ENCODE data around the gene PARVA. TPM values are rescaled to one million over a fixed set of nuclear protein-coding genes. Genes with fewer than 3 reads are reported as not detected.

PARVA gene
- total RNA-seq, 1 donor from 2014 or later = 61.2 TPM

- intact Hi-C loops (cut with DNase I) = no loop called here
- ATAC-seq (ENCODE audit: poor library complexity) (no peak), DNase-seq (no peak)
Measured at GRCh38 chr11:12445001-12445400, 67.6 kb downstream of the PARVA start.

GRCh38 chr11:12446863-12447262 is 69.5 kb downstream of the PARVA start:
- ATAC-seq (ENCODE audit: poor library complexity) (no peak), DNase-seq (no peak)
- intact Hi-C loops (cut with DNase I) = no loop called here

DNA sequence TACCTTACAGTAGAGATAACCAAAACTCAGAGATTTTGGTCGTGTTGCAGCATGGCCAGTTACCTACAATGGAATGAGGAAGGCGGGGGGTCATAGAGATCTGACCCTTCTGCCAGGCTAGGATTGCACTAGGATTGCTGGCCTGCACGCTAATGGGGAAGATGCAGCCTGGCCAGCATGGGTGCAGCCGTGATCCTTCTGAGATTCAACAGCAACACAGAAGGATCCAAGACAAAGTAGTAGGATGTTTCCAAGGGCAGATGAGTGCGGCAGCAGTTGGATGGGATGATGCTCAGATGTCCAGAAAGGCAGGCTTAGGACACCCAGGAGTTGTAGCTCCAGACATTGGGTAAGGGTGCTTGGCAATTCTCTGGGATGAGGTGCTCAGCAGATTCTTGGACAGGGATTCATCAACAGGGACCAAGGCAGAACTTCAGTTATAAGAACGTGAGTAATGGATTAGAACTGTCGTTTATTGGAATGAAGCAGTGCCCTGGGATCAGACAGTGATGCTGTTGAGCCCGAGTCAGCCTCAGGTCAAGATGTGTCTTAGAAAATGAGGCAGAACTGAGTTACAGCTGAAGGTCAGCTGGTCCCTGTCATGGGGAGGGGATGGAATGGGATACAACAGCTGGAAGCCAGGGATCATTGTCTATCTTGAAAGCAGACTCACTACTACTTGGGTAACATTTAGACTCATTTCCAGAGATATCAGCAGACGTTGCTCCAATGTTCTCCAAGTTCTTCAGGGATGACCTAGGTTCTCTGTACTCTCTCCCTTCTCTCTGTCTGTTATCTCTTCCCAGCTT is 71.0 kb downstream of the PARVA start:
- DNase-seq (no peak), ATAC-seq (ENCODE audit: poor library complexity) (peak; percentile 13)
- intact Hi-C loops (cut with DNase I) = no loop called here

GRCh38 chr11:12449961-12450715 is 72.8 kb downstream of the PARVA start:
- ATAC-seq (ENCODE audit: poor library complexity) (no peak), DNase-seq (no peak)
- intact Hi-C loops (cut with DNase I) = no loop called here

DNA sequence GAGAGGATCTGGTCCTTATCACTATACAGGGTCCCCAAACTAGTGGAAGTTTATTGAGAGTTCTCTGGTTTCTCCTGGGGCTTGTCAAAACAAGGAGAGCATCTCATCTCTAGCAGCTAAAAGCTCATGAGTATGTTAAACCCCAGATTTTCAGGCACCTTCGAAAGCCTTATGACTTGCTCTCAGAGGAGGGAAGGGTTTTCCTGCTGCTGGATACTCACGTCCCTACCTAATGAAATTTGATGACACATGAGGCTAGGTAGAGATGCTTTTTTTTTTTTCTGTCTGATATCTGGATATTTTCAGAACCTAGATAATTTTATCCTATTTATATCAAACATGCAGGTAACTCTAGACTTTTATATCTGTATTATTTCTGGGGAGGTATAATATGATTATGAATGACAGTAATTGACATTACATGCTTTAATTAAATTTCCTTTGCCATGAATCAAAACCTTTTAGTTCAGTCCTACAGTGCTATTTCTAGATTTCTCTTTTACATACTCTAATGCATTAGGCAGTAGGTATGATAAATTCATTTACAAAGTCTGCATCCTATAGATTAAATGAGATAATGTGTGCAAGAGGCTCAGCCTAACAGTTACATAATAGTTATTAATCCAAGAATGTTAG is 73.9 kb downstream of the PARVA start:
- ATAC-seq (ENCODE audit: poor library complexity) (no peak), DNase-seq (no peak)
- intact Hi-C loops (cut with DNase I) = no loop called here

- no peak for DNase-seq
- intact Hi-C loops (cut with DNase I) = no loop called here
- ATAC-seq (ENCODE audit: poor library complexity) = peak; percentile 38
Measured at GRCh38 chr11:12453243-12453642, 75.9 kb downstream of the PARVA start.

- intact Hi-C loops (cut with DNase I) = no loop called here
- DNase-seq = no peak
- ATAC-seq (ENCODE audit: poor library complexity) = no peak
Measured at GRCh38 chr11:12454782-12455181, 77.4 kb downstream of the PARVA start.

DNA sequence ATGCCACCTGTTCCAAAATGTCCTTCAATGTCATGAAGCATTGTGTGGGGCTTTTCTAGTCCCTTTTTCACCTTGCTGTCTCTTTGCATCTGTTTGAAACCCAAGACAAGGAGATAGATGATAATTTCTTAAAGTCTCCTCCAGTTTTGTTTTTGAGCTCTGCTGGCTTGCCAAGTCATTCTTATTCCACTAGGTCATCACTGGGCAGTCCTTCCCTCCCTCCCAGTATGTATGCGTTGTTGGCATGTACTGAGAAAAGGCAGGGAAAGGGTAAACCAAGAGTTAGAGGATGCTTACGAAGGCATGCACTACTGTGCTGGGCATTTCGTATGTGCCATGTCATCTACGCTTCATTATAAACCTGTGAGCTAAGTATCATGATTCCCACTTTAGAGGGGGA is 78.6 kb downstream of the PARVA start:
- intact Hi-C loops (cut with DNase I) = no loop called here
- DNase-seq (no peak), ATAC-seq (ENCODE audit: poor library complexity) (no peak)

DNA sequence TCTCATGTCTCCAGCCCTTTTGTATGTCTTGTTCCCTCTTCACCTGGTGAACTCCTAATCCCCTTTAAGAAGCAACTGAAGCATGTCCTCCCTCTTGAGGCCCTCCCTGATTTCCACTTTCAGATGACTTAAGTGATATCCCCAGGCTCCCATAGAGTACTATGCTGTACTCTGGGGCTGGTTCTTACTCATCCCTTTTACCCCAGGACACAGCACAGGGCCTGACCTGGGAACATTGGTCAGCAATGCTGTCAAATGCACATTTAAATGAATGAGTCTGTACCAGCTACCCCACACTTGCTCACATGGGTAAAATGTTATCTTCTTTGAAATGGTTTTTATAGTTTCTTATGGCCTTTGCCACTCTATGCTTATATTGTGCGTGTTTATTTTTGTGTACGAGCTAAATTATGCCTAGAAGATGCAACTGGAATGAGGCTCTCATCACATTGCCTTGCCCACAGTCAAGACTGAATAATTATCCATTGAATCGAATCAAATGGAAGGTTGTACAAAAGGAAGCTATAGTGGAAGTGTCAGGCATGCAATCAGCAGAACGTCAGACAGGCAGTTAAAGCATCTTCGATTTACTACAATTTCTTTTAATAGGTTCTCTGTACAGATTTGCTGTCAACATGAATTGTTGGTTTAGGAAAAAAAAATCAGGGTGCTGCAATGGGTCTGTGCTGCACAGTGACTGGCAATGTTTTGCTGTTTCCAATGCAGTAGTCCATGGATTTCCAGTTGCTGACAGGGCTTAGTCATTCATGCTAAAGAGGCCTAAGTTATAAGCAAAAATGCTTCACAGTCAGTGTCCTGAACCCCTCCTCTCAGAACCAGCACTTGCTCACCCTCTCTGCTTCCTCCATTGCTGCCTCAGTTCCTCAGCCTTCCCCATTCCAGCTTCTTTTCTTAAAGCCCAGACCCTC is 79.5 kb downstream of the PARVA start:
- no peak for DNase-seq
- no peak for ATAC-seq (ENCODE audit: poor library complexity)
- intact Hi-C loops (cut with DNase I) = no loop called here

- ATAC-seq (ENCODE audit: poor library complexity) (peak; percentile 19), DNase-seq (no peak)
- intact Hi-C loops (cut with DNase I) = no loop called here
Measured at GRCh38 chr11:12458042-12458441, 80.7 kb downstream of the PARVA start.

DNA sequence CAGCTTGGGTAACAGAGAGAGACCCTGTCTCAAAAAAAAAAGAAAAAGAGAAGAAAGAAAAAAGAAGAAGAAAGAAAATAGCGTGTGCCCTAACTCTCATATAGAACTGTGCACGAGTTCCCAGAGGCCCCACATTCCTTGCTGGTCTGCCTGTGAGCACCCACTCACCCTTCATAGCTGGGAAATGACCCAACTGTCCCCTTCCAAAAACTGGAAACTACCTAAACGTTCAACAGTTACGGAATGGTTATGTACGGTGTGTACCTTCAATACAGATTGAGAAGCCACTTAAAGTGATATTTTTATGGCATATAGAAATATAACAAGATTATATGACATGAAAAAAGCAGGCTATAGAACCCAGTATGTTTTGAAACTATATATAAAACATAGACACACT is 82.0 kb downstream of the PARVA start:
- DNase-seq = no peak
- no peak for ATAC-seq (ENCODE audit: poor library complexity)
- intact Hi-C loops (cut with DNase I) = no loop called here

GRCh38 chr11:12459865-12460444 is 82.6 kb downstream of the PARVA start:
- DNase-seq = no peak
- intact Hi-C loops (cut with DNase I) = no loop called here
- ATAC-seq (ENCODE audit: poor library complexity) = no peak

- ATAC-seq (ENCODE audit: poor library complexity) (no peak), DNase-seq (no peak)
- intact Hi-C loops (cut with DNase I) = no loop called here
Measured at GRCh38 chr11:12460466-12460865, 83.1 kb downstream of the PARVA start.

GRCh38 chr11:12461516-12461915 is 84.1 kb downstream of the PARVA start:
- DNase-seq (no peak), ATAC-seq (ENCODE audit: poor library complexity) (no peak)
- intact Hi-C loops (cut with DNase I) = no loop called here

DNA sequence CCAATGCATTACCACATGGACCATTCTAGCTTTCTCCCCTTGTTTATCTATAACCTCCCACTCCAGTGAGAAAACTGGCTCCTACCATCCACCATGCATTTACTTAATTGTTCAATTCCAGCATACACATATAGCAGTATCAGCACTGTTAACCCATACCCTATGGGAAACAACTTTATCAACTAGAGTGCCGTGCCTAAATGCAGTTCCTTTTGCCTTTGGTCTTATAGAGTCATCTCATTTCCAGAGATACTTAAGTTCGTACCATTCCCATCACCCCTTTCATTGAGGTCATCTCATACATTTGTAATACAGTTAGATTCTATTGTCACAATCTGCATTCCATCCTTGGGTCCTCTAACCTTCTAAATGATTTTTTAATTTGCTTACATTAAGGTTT is 86.9 kb downstream of the PARVA start:
- DNase-seq = no peak
- intact Hi-C loops (cut with DNase I) = no loop called here
- ATAC-seq (ENCODE audit: poor library complexity) = no peak

- DNase-seq = no peak
- intact Hi-C loops (cut with DNase I) = no loop called here
Measured at GRCh38 chr11:12465332-12465731, 88.0 kb downstream of the PARVA start.

DNA sequence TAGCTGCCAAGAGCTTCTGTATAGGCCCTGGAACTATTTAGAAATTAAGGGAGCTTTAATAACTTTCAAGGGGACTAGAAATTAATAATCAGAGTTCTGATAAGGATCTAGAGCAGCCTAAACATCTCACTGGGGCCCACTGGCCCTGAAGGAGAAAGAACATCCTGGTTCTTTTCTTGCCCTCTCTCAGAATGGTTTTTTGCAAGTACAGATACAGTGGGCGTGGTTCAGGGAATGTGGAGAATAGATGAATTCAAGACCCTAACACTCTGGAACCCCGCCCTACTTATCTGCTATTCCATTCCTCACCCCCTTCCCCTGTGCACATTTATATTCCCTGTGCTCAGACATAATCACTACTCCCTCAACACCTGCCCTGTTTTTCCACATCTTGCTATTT is 90.2 kb downstream of the PARVA start:
- no peak for ATAC-seq (ENCODE audit: poor library complexity)
- DNase-seq = no peak
- intact Hi-C loops (cut with DNase I) = no loop called here

More at GRCh38 chr11:12465332-12465731, 88.0 kb downstream of the PARVA start:
- ATAC-seq (ENCODE audit: poor library complexity) = no peak

DNA sequence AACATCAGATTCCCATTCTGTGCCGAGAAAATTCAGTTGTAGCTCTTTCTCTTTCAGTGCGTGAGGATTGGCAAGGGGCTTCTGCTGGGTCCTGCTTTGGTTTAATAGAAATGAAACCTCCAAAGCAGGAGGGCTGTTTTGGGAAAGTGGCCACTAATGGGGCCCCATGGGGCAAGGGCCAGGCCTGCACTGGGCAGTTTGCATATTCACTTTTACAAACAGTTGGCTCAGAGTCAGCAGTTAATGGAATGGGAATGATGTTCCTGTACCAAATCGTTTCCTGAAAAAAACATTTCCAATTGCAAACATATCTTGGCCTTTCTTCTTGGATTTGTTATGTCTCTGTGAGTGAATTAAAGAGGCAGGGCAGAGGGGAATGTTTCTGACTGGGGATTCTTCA is 92.1 kb downstream of the PARVA start:
- peak; percentile 41 for ATAC-seq (ENCODE audit: poor library complexity)
- DNase-seq = peak; percentile 56
- intact Hi-C loops (cut with DNase I) = no loop called here
